Fibroblast of lung (primary cell): ENCODE measurements around the gene FKBP4. TPM values are rescaled to one million over a fixed set of nuclear protein-coding genes. Genes with fewer than 3 reads are reported as not detected.

ENCODE experiments used
- DNase-seq, 2 donors: peaks; one replicate each; pipeline versions ENCODE4 v3.0.0 to v3.0.0-alpha.2; 2010; ENCODE audit warnings: low read depth in 2 of 2
- H2AFZ ChIP-seq: 2 replicates; pipeline ENCODE4 v1.5.1; 2012; ENCODE audit warnings: low read length, control low read depth, inconsistent platforms
- H3K27ac ChIP-seq: 2 replicates; pipeline ENCODE4 v1.5.1; 2011; ENCODE audit warnings: low read length, control low read depth; ENCODE audit not compliant: insufficient read depth
- H3K27me3 ChIP-seq: 2 replicates; pipeline ENCODE4 v1.5.1; 2011; ENCODE audit warnings: mild to moderate bottlenecking, low read length; ENCODE audit not compliant: control insufficient read depth, insufficient read depth
- H3K36me3 ChIP-seq: 2 replicates; pipeline ENCODE4 v1.5.1; 2011; ENCODE audit warnings: low read length; ENCODE audit not compliant: control insufficient read depth, insufficient read depth
- H3K4me1 ChIP-seq: 2 replicates; pipeline ENCODE4 v1.5.1; 2011; ENCODE audit warnings: low read length; ENCODE audit not compliant: control insufficient read depth, insufficient read depth; ENCODE audit errors: extremely low read depth
- H3K4me2 ChIP-seq: 2 replicates; pipeline ENCODE4 v1.5.1; 2011; ENCODE audit warnings: low read length, control low read depth; ENCODE audit not compliant: insufficient read depth; ENCODE audit errors: extremely low read depth
- H3K4me3 ChIP-seq, 4 experiments: fragments of 200-600 bp in 1 of 4; sonication (generic) in 1 of 4; replicated peaks in 1 of 4; 2 replicates each; pipeline ENCODE4 v1.5.1; 2011 to 2016; ENCODE audit warnings: low read length in 4 of 4, low read depth in 3 of 4, mild to moderate bottlenecking in 3 of 4, control low read depth in 2 of 4, inconsistent platforms in 1 of 4, mixed read lengths in 1 of 4; ENCODE audit not compliant: insufficient read depth in 1 of 4; ENCODE audit errors: control extremely low read depth in 1 of 4
- H3K79me2 ChIP-seq: 2 replicates; pipeline ENCODE4 v1.5.1; 2012; ENCODE audit warnings: mild to moderate bottlenecking, low read length, inconsistent platforms; ENCODE audit not compliant: control insufficient read depth, insufficient read depth
- H3K9ac ChIP-seq: 2 replicates; pipeline ENCODE4 v1.5.1; 2011; ENCODE audit warnings: mild to moderate bottlenecking, low read length, control low read depth; ENCODE audit not compliant: insufficient read depth
- H3K9me3 ChIP-seq: 2 replicates; pipeline ENCODE4 v1.5.1; 2012; ENCODE audit warnings: low read depth, low read length; ENCODE audit not compliant: control insufficient read depth, insufficient read depth
- H4K20me1 ChIP-seq: 2 replicates; pipeline ENCODE4 v1.5.1; 2011; ENCODE audit warnings: low read length; ENCODE audit not compliant: control insufficient read depth, insufficient read depth; ENCODE audit errors: extremely low read depth
- EZH2 ChIP-seq: IDR thresholded peaks from 2 replicates; pipeline ENCODE4 v1.5.1; 2012; ENCODE audit warnings: low read length, control low read depth, mild to moderate bottlenecking; ENCODE audit errors: missing control alignments
- polyA plus RNA-seq, 2 donors: library from polyadenylated mRNA; depleted of rRNA in 1 of 2; stranded (reverse) in 1 of 2; unstranded in 1 of 2; fragments of >200 nt; gene quantifications; 2 replicates each; pipeline ENCODE4 v1.2.1, GENCODE V29; 2011 to 2012; ENCODE audit warnings: missing spikeins in 1 of 2
- total RNA-seq: library from RNA; depleted of rRNA; stranded (reverse); fragments of >200 nt; gene quantifications from 2 replicates; pipeline ENCODE4 v1.2.1, GENCODE V29; 2014
- TF ChIP-seq, protein P1 (sequence below), 2 donors: IDR thresholded peaks in 1 of 2; conservative IDR thresholded peaks in 1 of 2; 1 replicate in 1 of 2; 2 replicates in 1 of 2; pipeline ENCODE4 v1.5.1; 2011 to 2012; ENCODE audit warnings: low read length in 2 of 2, control low read depth in 1 of 2, inconsistent platforms in 1 of 2, low read depth in 1 of 2, mild to moderate bottlenecking in 1 of 2

The FKBP4 gene
- total and polyA plus RNA-seq, 2 donors (not counting 1 experiment from before 2014, with no cell fraction given), result 23.0 to 42.6 TPM

DNA sequence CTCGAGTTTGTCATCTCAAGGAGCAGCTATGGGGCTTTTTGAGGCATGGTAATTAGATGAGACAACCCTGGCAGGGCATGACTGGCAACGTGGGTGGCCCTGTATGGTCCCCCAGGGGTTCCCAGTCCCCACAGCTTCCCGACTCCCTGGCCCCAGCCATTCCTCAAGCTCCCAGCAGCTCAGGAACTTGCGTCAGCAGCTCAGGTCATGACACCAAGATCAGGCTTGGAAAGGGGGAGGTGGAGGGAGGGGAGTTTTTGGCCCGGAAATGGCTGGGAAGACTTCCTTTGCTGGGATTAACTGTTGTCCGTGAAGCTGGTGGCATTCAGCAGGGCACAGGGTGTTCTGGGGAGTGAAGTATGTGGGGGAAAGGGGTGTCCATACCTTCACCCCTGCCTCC is 50.5 kb downstream of the FKBP4 start:
- peak; percentile 46 to 79 for DNase-seq
- H3K4me1 ChIP-seq, result peaks cover 18% of the 10 kb centered on the region
- TF ChIP-seq, protein P1, sequence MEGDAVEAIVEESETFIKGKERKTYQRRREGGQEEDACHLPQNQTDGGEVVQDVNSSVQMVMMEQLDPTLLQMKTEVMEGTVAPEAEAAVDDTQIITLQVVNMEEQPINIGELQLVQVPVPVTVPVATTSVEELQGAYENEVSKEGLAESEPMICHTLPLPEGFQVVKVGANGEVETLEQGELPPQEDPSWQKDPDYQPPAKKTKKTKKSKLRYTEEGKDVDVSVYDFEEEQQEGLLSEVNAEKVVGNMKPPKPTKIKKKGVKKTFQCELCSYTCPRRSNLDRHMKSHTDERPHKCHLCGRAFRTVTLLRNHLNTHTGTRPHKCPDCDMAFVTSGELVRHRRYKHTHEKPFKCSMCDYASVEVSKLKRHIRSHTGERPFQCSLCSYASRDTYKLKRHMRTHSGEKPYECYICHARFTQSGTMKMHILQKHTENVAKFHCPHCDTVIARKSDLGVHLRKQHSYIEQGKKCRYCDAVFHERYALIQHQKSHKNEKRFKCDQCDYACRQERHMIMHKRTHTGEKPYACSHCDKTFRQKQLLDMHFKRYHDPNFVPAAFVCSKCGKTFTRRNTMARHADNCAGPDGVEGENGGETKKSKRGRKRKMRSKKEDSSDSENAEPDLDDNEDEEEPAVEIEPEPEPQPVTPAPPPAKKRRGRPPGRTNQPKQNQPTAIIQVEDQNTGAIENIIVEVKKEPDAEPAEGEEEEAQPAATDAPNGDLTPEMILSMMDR (conservative IDR thresholded peaks at IDR 0.05 in 1 of 2, IDR thresholded peaks at IDR 0.05 in 1 of 2; ENCODE audit: low read depth in 1 of 2, low read length in 2 of 2), result no peak
- no peak for TF ChIP-seq EZH2
- no peak overlapping the region for H3K4me3 ChIP-seq
- no peak overlapping the region for H3K4me2 ChIP-seq
- peak overlapping the region; percentile 88 for H2AFZ ChIP-seq
- no peaks in the 10 kb centered on the region for H3K9me3 ChIP-seq
- H3K27me3 ChIP-seq, result no peaks in the 10 kb centered on the region
- no peaks in the 10 kb centered on the region for H4K20me1 ChIP-seq
- no peaks in the 10 kb centered on the region for H3K79me2 ChIP-seq
- H3K27ac ChIP-seq, result peak overlapping the region; percentile 1
- no peaks in the 10 kb centered on the region for H3K36me3 ChIP-seq
- H3K9ac ChIP-seq, result no peak overlapping the region

DNA sequence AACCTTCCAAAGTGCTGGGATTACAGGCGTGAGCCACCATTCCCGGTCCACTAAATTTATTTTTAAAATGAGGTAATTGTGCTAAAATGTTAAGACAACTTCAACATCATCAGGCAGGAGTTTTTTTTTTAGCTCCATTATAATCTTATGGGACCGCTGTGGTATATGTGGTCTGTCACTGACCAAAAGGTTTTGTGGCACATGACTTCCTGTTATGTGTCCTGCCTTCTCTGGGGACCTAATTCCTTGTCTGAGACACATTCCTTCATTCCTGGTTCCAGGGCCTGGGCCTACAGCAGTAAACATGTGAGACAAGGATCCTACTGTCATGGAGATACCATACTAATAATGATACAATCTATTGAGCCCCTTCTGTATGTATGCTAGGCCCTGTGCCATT is 57.2 kb downstream of the FKBP4 start:
- no peak for DNase-seq
- H3K4me2 ChIP-seq, result no peak overlapping the region
- H3K4me3 ChIP-seq, result no peak overlapping the region
- TF ChIP-seq, protein P1 (conservative IDR thresholded peaks at IDR 0.05 in 1 of 2, IDR thresholded peaks at IDR 0.05 in 1 of 2; ENCODE audit: low read depth in 1 of 2, low read length in 2 of 2), result no peak
- TF ChIP-seq EZH2, result no peak
- no peak overlapping the region for H3K27ac ChIP-seq
- H3K4me1 ChIP-seq, result peaks cover 8% of the 10 kb centered on the region
- no peak overlapping the region for H3K9ac ChIP-seq
- H4K20me1 ChIP-seq, result no peaks in the 10 kb centered on the region
- no peaks in the 10 kb centered on the region for H3K27me3 ChIP-seq
- H3K36me3 ChIP-seq, result no peaks in the 10 kb centered on the region
- no peak overlapping the region for H2AFZ ChIP-seq
- no peaks in the 10 kb centered on the region for H3K9me3 ChIP-seq
- no peaks in the 10 kb centered on the region for H3K79me2 ChIP-seq

DNA sequence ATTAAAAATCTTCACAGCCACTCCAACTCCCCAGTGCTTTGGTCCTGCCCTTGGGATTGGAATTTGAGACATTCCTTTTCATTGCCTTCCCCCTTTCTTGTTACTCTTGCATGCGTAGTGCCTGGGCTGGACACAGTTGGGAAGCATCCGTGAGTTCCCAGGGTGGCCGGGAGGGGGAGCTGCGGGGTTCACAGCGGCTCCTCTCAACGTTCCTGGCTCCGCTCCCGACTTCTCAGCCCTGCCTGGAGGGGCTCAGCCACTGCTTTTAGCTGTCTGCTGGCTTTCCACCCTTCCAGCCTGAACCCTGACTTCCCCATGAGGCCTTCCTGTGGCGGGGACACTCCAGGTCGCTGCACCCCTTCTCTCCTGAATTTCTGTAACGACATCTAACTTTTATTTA is 58.9 kb downstream of the FKBP4 start:
- H3K9me3 ChIP-seq, result no peaks in the 10 kb centered on the region
- peaks cover 8% of the 10 kb centered on the region for H3K4me1 ChIP-seq
- peak; percentile 63 to 72 for DNase-seq
- peak overlapping the region; percentile 68 for H3K4me2 ChIP-seq
- H3K27ac ChIP-seq, result no peak overlapping the region
- H3K9ac ChIP-seq, result no peak overlapping the region
- no peak for TF ChIP-seq EZH2
- TF ChIP-seq, protein P1 (conservative IDR thresholded peaks at IDR 0.05 in 1 of 2, IDR thresholded peaks at IDR 0.05 in 1 of 2; ENCODE audit: low read depth in 1 of 2, low read length in 2 of 2), result peak; percentile 86 to 92
- no peak overlapping the region for H2AFZ ChIP-seq
- H3K27me3 ChIP-seq, result no peaks in the 10 kb centered on the region
- H3K36me3 ChIP-seq, result no peaks in the 10 kb centered on the region
- no peaks in the 10 kb centered on the region for H3K79me2 ChIP-seq
- H4K20me1 ChIP-seq, result no peaks in the 10 kb centered on the region
- H3K4me3 ChIP-seq, result no peak overlapping the region

Other genes with a start within 250 kb of the FKBP4 start
- gene ITFG2, start 17.7 kb downstream of the FKBP4 start, total RNA-seq, result 11.0 and 13.5 TPM in 2 replicates
- 17.5 and 18.2 TPM in 2 replicates for gene ITFG2, start 17.7 kb downstream of the FKBP4 start, polyA plus RNA-seq
- under 0.01 and 0.17 TPM in 2 replicates for gene NRIP2, start 40.1 kb downstream of the FKBP4 start, total RNA-seq
- 0.08 and 0.21 TPM in 2 replicates for gene NRIP2, start 40.1 kb downstream of the FKBP4 start, polyA plus RNA-seq
- not detected in 2 replicates for gene TEX52, start 62.1 kb downstream of the FKBP4 start, total RNA-seq
- not detected in 2 replicates for gene TEX52, start 62.1 kb downstream of the FKBP4 start, polyA plus RNA-seq
- gene FOXM1, start 82.2 kb downstream of the FKBP4 start, total RNA-seq, result 1.3 and 7.3 TPM in 2 replicates
- 14.6 and 71.3 TPM in 2 replicates for gene FOXM1, start 82.2 kb downstream of the FKBP4 start, polyA plus RNA-seq
- 16.7 and 29.7 TPM in 2 replicates for gene RHNO1, start 82.3 kb downstream of the FKBP4 start, total RNA-seq
- 33.2 and 42.5 TPM in 2 replicates for gene RHNO1, start 82.3 kb downstream of the FKBP4 start, polyA plus RNA-seq
- gene TULP3, start 95.9 kb downstream of the FKBP4 start, total RNA-seq, result 30.0 and 39.3 TPM in 2 replicates
- gene TULP3, start 95.9 kb downstream of the FKBP4 start, polyA plus RNA-seq, result 47.0 and 54.4 TPM in 2 replicates
- 6.3 and 7.4 TPM in 2 replicates for gene TEAD4, start 164.4 kb downstream of the FKBP4 start, total RNA-seq
- gene TEAD4, start 164.4 kb downstream of the FKBP4 start, polyA plus RNA-seq, result 14.3 and 15.4 TPM in 2 replicates